HEK293T (cell line): ENCODE data around the gene CDCA5.

Experiments used
- ELF4 ChIP-seq: fragments of 450-650 bp; IDR thresholded peaks from 2 replicates; pipeline ENCODE4 v1.6.1; 2017; ENCODE audit warnings: antibody characterized with exemption
- FOXA1 ChIP-seq: fragments of 450-650 bp; IDR thresholded peaks from 2 replicates; pipeline ENCODE4 v1.6.1; 2016; ENCODE audit warnings: mild to moderate bottlenecking
- FOXK2 ChIP-seq: fragments of 450-650 bp; IDR thresholded peaks from 2 replicates; pipeline ENCODE4 v1.6.1; 2016; ENCODE audit warnings: mild to moderate bottlenecking
- FOXM1 ChIP-seq: fragments of 450-650 bp; IDR thresholded peaks from 2 replicates; pipeline ENCODE4 v1.6.1; 2017; ENCODE audit warnings: mild to moderate bottlenecking, borderline replicate concordance
- HDGF ChIP-seq: fragments of 450-650 bp; IDR thresholded peaks from 2 replicates; pipeline ENCODE4 v1.6.1; 2017; ENCODE audit warnings: antibody characterized with exemption, borderline replicate concordance
- L3MBTL2 ChIP-seq: fragments of 450-650 bp; conservative IDR thresholded peaks from 2 replicates; pipeline ENCODE4 v1.6.1; 2016; ENCODE audit warnings: mild to moderate bottlenecking
- NFRKB ChIP-seq: fragments of 450-650 bp; IDR thresholded peaks from 2 replicates; pipeline ENCODE4 v1.6.1; 2016; ENCODE audit warnings: mild to moderate bottlenecking, moderate library complexity
- SP1 ChIP-seq: fragments of 450-650 bp; IDR thresholded peaks from 2 replicates; pipeline ENCODE4 v1.6.1; 2017
- SUZ12 ChIP-seq: fragments of 450-650 bp; IDR thresholded peaks from 2 replicates; pipeline ENCODE4 v1.6.1; 2016; ENCODE audit warnings: mild to moderate bottlenecking
- ZNF384 ChIP-seq: fragments of 450-650 bp; IDR thresholded peaks from 2 replicates; pipeline ENCODE4 v1.6.1; 2016

DNA sequence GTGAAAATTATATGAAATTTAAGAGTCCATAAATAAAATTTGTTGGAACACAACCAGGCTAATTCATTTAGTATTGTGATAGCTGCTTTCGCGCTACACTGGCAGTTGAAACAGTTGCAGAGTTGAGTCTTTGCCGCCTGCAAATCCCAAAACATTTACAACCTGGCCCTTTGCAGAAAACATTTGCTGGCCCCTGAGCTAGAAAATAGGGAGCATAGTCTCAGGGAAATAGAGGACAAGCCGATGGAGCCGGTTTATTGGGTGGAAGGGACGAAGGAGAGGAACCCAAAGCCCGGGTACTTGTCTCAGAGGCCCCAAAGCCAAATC, 43.4 kb downstream of the CDCA5 start:
- no peak for TF ChIP-seq SP1
- TF ChIP-seq FOXK2, result no peak
- TF ChIP-seq L3MBTL2, result no peak
- no peak for TF ChIP-seq SUZ12
- no peak for TF ChIP-seq FOXA1
- no peak for TF ChIP-seq HDGF
- no peak for TF ChIP-seq ELF4
- no peak for TF ChIP-seq NFRKB
- TF ChIP-seq FOXM1, result no peak
- TF ChIP-seq ZNF384, result no peak
